WTC11 (cell line): ENCODE data around the gene YLPM1. TPM values are rescaled to one million over a fixed set of nuclear protein-coding genes. Genes with fewer than 3 reads are reported as not detected.

Experiments
- ATAC-seq: fragments of 200-7000 bp; cut with Tn5 transposase; 2 replicates; pipeline ENCODE4 v1.10.0; 2021; ENCODE audit warnings: mild to moderate bottlenecking, moderate library complexity
- CTCF ChIA-PET: fragments of 300-600 bp; sonication (Branson Sonifier 250); formaldehyde crosslinking; loops from one replicate; lab custom pipeline; 2021; ENCODE audit warnings: antibody characterized with exemption; lab: Charles Lee
- POLR2A ChIA-PET: fragments of 350-600 bp; sonication (Branson Sonifier 250); formaldehyde crosslinking; loops from one replicate; lab custom pipeline; 2021; ENCODE audit warnings: antibody characterized with exemption; lab: Charles Lee
- DNase-seq: peaks from one replicate; pipeline ENCODE4 v3.0.0; 2021; ENCODE audit warnings: low spot score
- H3K27ac Mint-ChIP-seq: 2 replicates; pipeline ENCODE4 v1.8.0; 2021; ENCODE audit warnings: mixed read lengths
- H3K27me3 Mint-ChIP-seq: 2 replicates; pipeline ENCODE4 v1.8.0; 2021; ENCODE audit warnings: low read depth, mild to moderate bottlenecking, moderate library complexity, mixed read lengths
- H3K36me3 Mint-ChIP-seq: 2 replicates; pipeline ENCODE4 v1.8.0; 2021; ENCODE audit warnings: mixed read lengths
- H3K4me1 Mint-ChIP-seq: 2 replicates; pipeline ENCODE4 v1.8.0; 2022; ENCODE audit warnings: mixed read lengths
- H3K4me3 Mint-ChIP-seq: 2 replicates; pipeline ENCODE4 v1.8.0; 2021; ENCODE audit warnings: mild to moderate bottlenecking, moderate library complexity, mixed read lengths
- H3K9me3 Mint-ChIP-seq: 2 replicates; pipeline ENCODE4 v1.8.0; 2021; ENCODE audit warnings: mixed read lengths
- E2F1 ChIP-seq: sonication (generic); formaldehyde crosslinking; IDR thresholded peaks from 2 replicates; pipeline ENCODE4 v1.8.0; 2022; ENCODE audit warnings: mild to moderate bottlenecking, missing genetic modification reagents
- FOXK1 ChIP-seq: sonication (generic); formaldehyde crosslinking; IDR thresholded peaks from 2 replicates; pipeline ENCODE4 v1.8.0; 2022; ENCODE audit warnings: mild to moderate bottlenecking, moderate library complexity, missing genetic modification reagents
- GRHL2 ChIP-seq: fragments of 250-450 bp; sonication (Bioruptor Pico); IDR thresholded peaks from 2 replicates; pipeline ENCODE4 v1.8.0; 2022; ENCODE audit warnings: mild to moderate bottlenecking, moderate library complexity; ENCODE audit not compliant: insufficient replicate concordance, severe bottlenecking
- GTF2I ChIP-seq: fragments of 250-450 bp; sonication (Bioruptor Pico); conservative IDR thresholded peaks from 2 replicates; pipeline ENCODE4 v1.4.0; 2021; ENCODE audit warnings: mild to moderate bottlenecking
- IRF2 ChIP-seq: sonication (generic); formaldehyde crosslinking; IDR thresholded peaks from 2 replicates; pipeline ENCODE4 v1.8.0; 2022; ENCODE audit warnings: low read depth, missing genetic modification reagents, borderline replicate concordance
- NFATC4 ChIP-seq: fragments of 250-450 bp; sonication (Bioruptor Pico); IDR thresholded peaks from 2 replicates; pipeline ENCODE4 v1.9.0; 2021; ENCODE audit warnings: mild to moderate bottlenecking
- NFE2L1 ChIP-seq: sonication (generic); formaldehyde crosslinking; IDR thresholded peaks from 2 replicates; pipeline ENCODE4 v1.8.1; 2023; ENCODE audit warnings: missing genetic modification reagents
- NR1H2 ChIP-seq: sonication (generic); formaldehyde crosslinking; IDR thresholded peaks from 2 replicates; pipeline ENCODE4 v1.9.0; 2021; ENCODE audit warnings: mild to moderate bottlenecking, moderate library complexity, missing genetic modification reagents
- NR2C2 ChIP-seq: sonication (generic); formaldehyde crosslinking; IDR thresholded peaks from 2 replicates; pipeline ENCODE4 v1.8.0; 2022; ENCODE audit warnings: mild to moderate bottlenecking, missing genetic modification reagents
- PRRX2 ChIP-seq: fragments of 250-450 bp; sonication (Bioruptor Pico); IDR thresholded peaks from 2 replicates; pipeline ENCODE4 v1.8.0; 2021; ENCODE audit warnings: mild to moderate bottlenecking
- SOX15 ChIP-seq: fragments of 250-450 bp; sonication (Bioruptor Pico); IDR thresholded peaks from 2 replicates; pipeline ENCODE4 v1.9.0; 2021; ENCODE audit warnings: mild to moderate bottlenecking
- SP1 ChIP-seq: sonication (generic); formaldehyde crosslinking; conservative IDR thresholded peaks from 2 replicates; pipeline ENCODE4 v1.8.1; 2022; ENCODE audit warnings: missing genetic modification reagents
- TEAD1 ChIP-seq: sonication (generic); formaldehyde crosslinking; IDR thresholded peaks from 2 replicates; pipeline ENCODE4 v1.8.0; 2022; ENCODE audit warnings: mild to moderate bottlenecking, missing genetic modification reagents
- ZBTB21 ChIP-seq: sonication (generic); formaldehyde crosslinking; IDR thresholded peaks from 2 replicates; pipeline ENCODE4 v1.8.1; 2023; ENCODE audit warnings: mild to moderate bottlenecking, missing genetic modification reagents, borderline replicate concordance
- ZNF121 ChIP-seq: sonication (generic); formaldehyde crosslinking; IDR thresholded peaks from 2 replicates; pipeline ENCODE4 v1.8.0; 2023; ENCODE audit warnings: missing genetic modification reagents
- ZNF138 ChIP-seq: sonication (generic); formaldehyde crosslinking; conservative IDR thresholded peaks from 2 replicates; pipeline ENCODE4 v1.8.1; 2022; ENCODE audit warnings: mild to moderate bottlenecking, moderate library complexity, missing genetic modification reagents
- ZNF263 ChIP-seq: sonication (generic); formaldehyde crosslinking; IDR thresholded peaks from 2 replicates; pipeline ENCODE4 v1.8.1; 2022; ENCODE audit warnings: low read depth, mild to moderate bottlenecking, moderate library complexity, missing genetic modification reagents
- ZNF281 ChIP-seq: sonication (generic); formaldehyde crosslinking; IDR thresholded peaks from 2 replicates; pipeline ENCODE4 v1.8.0; 2023; ENCODE audit warnings: mild to moderate bottlenecking, missing genetic modification reagents
- total RNA-seq: library from RNA; stranded (reverse); gene quantifications from 3 replicates; pipeline ENCODE4 v1.2.3, GENCODE V29; 2021
- TF ChIP-seq, protein P1 (sequence below): sonication (generic); formaldehyde crosslinking; IDR thresholded peaks from 2 replicates; pipeline ENCODE4 v1.8.1; 2023; ENCODE audit warnings: mild to moderate bottlenecking, missing genetic modification reagents
- TF ChIP-seq, protein P2 (sequence below): fragments of 250-450 bp; sonication (Bioruptor Pico); IDR thresholded peaks from 2 replicates; pipeline ENCODE4 v1.9.0; 2021; ENCODE audit warnings: mild to moderate bottlenecking, borderline replicate concordance
- TF ChIP-seq, protein P3 (sequence below): sonication (generic); formaldehyde crosslinking; IDR thresholded peaks from 2 replicates; pipeline ENCODE4 v1.8.0; 2023; ENCODE audit warnings: missing genetic modification reagents

Gene YLPM1
- total RNA-seq, 1 experiment from 2014 or later, result 66.6 TPM

DNA sequence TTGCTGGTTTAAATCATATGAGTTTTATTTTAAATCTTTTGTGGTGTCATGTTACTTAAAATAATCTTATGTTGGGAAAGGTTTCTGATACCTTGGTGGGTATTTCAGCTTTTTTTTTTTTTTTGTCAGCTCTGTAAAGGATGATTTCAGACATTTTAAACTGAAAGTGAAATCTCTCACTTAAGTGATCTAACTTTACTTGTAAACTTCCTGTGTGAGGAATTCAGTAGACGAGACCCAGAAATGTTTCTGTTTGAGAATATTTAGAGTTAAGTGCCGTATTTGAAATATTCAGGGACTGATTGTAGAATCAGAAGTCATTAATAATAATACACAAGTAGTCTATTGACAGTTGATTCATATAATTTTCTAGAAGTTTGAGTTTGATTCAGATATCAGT lies 75.0 kb downstream of the YLPM1 start:
- no peaks in the 10 kb centered on the region for H3K27me3 Mint-ChIP-seq
- H3K27ac Mint-ChIP-seq, result no peak overlapping the region
- no peak for TF ChIP-seq NFE2L1 (CRISPR knock-in tag)
- TF ChIP-seq GTF2I (CRISPR knock-in tag), result no peak
- TF ChIP-seq GRHL2, result no peak
- TF ChIP-seq NR1H2 (CRISPR knock-in tag), result no peak
- no peak for TF ChIP-seq FOXK1 (CRISPR knock-in tag)
- TF ChIP-seq ZNF281 (CRISPR knock-in tag), result no peak
- TF ChIP-seq PRRX2, result no peak
- TF ChIP-seq, protein P1, sequence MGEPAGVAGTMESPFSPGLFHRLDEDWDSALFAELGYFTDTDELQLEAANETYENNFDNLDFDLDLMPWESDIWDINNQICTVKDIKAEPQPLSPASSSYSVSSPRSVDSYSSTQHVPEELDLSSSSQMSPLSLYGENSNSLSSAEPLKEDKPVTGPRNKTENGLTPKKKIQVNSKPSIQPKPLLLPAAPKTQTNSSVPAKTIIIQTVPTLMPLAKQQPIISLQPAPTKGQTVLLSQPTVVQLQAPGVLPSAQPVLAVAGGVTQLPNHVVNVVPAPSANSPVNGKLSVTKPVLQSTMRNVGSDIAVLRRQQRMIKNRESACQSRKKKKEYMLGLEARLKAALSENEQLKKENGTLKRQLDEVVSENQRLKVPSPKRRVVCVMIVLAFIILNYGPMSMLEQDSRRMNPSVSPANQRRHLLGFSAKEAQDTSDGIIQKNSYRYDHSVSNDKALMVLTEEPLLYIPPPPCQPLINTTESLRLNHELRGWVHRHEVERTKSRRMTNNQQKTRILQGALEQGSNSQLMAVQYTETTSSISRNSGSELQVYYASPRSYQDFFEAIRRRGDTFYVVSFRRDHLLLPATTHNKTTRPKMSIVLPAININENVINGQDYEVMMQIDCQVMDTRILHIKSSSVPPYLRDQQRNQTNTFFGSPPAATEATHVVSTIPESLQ (CRISPR knock-in tag), result no peak
- no peak overlapping the region for H3K4me3 Mint-ChIP-seq
- DNase-seq (no peak), ATAC-seq (no peak)
- no peaks in the 10 kb centered on the region for H3K9me3 Mint-ChIP-seq
- H3K36me3 Mint-ChIP-seq, result peaks cover 10% of the 10 kb centered on the region; the same call in 1 of the 2 replicates
- H3K4me1 Mint-ChIP-seq, result 0 out of 2 replicates have a peak, but pooled peaks cover 5% of the 10 kb centered on the region
- POLR2A ChIA-PET, result no interaction called here
- CTCF ChIA-PET, result interaction anchor here (0.6 to 3.1 kb wide), 3 partner anchors 11 to 173 kb away, joined by 3 to 11 read pairs (median 4); no protein-coding TSS in a partner anchor

DNA sequence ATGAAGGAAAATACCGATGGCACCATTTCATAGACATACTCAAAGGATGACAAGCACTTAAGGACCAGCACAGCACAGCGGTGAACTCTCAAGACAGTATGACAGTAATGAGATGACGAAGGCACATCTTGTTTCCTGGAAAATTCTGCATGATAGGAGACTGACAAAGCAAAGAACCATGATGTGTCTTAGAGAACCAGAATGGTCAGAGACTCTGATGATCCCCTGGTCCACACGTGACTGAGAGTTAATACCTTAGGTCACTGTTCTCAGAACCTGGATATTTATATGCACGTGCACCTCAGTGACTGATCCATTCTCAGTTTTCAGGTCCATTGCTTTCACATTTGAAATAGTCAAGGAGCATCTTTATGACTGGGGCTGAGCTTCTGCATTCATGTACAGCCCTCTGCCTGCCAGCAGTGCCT lies 77.5 kb downstream of the YLPM1 start:
- no peaks in the 10 kb centered on the region for H3K9me3 Mint-ChIP-seq
- ChIA-PET CTCF (interaction anchor here (3.1 kb wide), 1 partner anchor 20 kb away, joined by 11 read pairs; no protein-coding TSS in a partner anchor), POLR2A (no interaction called here)
- H3K27me3 Mint-ChIP-seq, result no peaks in the 10 kb centered on the region
- H3K27ac Mint-ChIP-seq, result no peak overlapping the region
- no peak overlapping the region for H3K4me3 Mint-ChIP-seq
- no peak for DNase-seq
- TF ChIP-seq E2F1 (CRISPR knock-in tag) (no peak), SP1 (CRISPR knock-in tag) (no peak), NFATC4 (CRISPR knock-in tag) (no peak), IRF2 (no peak), TEAD1 (CRISPR knock-in tag) (no peak), ZNF138 (CRISPR knock-in tag) (no peak), ZNF121 (CRISPR knock-in tag) (no peak), ZBTB21 (CRISPR knock-in tag) (no peak), SOX15 (CRISPR knock-in tag) (no peak), NR2C2 (CRISPR knock-in tag) (no peak), ZNF263 (no peak)
- TF ChIP-seq, protein P2, sequence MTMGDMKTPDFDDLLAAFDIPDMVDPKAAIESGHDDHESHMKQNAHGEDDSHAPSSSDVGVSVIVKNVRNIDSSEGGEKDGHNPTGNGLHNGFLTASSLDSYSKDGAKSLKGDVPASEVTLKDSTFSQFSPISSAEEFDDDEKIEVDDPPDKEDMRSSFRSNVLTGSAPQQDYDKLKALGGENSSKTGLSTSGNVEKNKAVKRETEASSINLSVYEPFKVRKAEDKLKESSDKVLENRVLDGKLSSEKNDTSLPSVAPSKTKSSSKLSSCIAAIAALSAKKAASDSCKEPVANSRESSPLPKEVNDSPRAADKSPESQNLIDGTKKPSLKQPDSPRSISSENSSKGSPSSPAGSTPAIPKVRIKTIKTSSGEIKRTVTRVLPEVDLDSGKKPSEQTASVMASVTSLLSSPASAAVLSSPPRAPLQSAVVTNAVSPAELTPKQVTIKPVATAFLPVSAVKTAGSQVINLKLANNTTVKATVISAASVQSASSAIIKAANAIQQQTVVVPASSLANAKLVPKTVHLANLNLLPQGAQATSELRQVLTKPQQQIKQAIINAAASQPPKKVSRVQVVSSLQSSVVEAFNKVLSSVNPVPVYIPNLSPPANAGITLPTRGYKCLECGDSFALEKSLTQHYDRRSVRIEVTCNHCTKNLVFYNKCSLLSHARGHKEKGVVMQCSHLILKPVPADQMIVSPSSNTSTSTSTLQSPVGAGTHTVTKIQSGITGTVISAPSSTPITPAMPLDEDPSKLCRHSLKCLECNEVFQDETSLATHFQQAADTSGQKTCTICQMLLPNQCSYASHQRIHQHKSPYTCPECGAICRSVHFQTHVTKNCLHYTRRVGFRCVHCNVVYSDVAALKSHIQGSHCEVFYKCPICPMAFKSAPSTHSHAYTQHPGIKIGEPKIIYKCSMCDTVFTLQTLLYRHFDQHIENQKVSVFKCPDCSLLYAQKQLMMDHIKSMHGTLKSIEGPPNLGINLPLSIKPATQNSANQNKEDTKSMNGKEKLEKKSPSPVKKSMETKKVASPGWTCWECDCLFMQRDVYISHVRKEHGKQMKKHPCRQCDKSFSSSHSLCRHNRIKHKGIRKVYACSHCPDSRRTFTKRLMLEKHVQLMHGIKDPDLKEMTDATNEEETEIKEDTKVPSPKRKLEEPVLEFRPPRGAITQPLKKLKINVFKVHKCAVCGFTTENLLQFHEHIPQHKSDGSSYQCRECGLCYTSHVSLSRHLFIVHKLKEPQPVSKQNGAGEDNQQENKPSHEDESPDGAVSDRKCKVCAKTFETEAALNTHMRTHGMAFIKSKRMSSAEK (CRISPR knock-in tag), result no peak
- TF ChIP-seq, protein P3, sequence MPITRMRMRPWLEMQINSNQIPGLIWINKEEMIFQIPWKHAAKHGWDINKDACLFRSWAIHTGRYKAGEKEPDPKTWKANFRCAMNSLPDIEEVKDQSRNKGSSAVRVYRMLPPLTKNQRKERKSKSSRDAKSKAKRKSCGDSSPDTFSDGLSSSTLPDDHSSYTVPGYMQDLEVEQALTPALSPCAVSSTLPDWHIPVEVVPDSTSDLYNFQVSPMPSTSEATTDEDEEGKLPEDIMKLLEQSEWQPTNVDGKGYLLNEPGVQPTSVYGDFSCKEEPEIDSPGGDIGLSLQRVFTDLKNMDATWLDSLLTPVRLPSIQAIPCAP, result no peak
- no peak for ATAC-seq
- H3K4me1 Mint-ChIP-seq, result 0 out of 2 replicates have a peak, but pooled peaks cover 5% of the 10 kb centered on the region
- H3K36me3 Mint-ChIP-seq, result peaks cover 8% of the 10 kb centered on the region; the same call in 1 of the 2 replicates
